Dendritic cell treated with granulocyte-macrophage colony-stimulating factor and Interleukin-4, amounts not matched to agents 40 ng/mL and 50 ng/mL, for 4 days (primary cell): ENCODE measurements around the gene SERTAD1.

ENCODE experiments used
- H3K27ac Mint-ChIP-seq: one replicate; pipeline ENCODE4 v1.8.0; 2022; ENCODE audit warnings: mild to moderate bottlenecking, mixed read lengths
- H3K27me3 Mint-ChIP-seq: one replicate; pipeline ENCODE4 v1.8.0; 2022; ENCODE audit warnings: mild to moderate bottlenecking, mixed read lengths
- H3K36me3 Mint-ChIP-seq: one replicate; pipeline ENCODE4 v1.8.0; 2022; ENCODE audit warnings: low read depth, mixed read lengths
- H3K4me1 Mint-ChIP-seq: one replicate; pipeline ENCODE4 v1.8.0; 2022; ENCODE audit warnings: low read depth, mixed read lengths
- H3K4me3 Mint-ChIP-seq: one replicate; pipeline ENCODE4 v1.8.0; 2022; ENCODE audit warnings: mild to moderate bottlenecking, moderate library complexity, mixed read lengths
- H3K9me3 Mint-ChIP-seq: one replicate; pipeline ENCODE4 v1.8.0; 2022; ENCODE audit warnings: mixed read lengths
- intact Hi-C: fragments of 100-400 bp; cut with micrococcal nuclease; formaldehyde crosslinking; loops from one replicate; pipeline ENCODE4 v1.15.0; 2022

SERTAD1 gene

GRCh38 chr19:40379446-40380198 lies 46.2 kb downstream of the SERTAD1 start:
- Mint-ChIP-seq H3K36me3 (peaks cover 61% of the 10 kb centered on the region), H3K4me3 (no peak overlapping the region), H3K9me3 (no peaks in the 10 kb centered on the region), H3K27me3 (no peaks in the 10 kb centered on the region), H3K27ac (peak overlapping the region; percentile 15), H3K4me1 (peaks cover 19% of the 10 kb centered on the region)
- intact Hi-C loops, result no loop called here

DNA sequence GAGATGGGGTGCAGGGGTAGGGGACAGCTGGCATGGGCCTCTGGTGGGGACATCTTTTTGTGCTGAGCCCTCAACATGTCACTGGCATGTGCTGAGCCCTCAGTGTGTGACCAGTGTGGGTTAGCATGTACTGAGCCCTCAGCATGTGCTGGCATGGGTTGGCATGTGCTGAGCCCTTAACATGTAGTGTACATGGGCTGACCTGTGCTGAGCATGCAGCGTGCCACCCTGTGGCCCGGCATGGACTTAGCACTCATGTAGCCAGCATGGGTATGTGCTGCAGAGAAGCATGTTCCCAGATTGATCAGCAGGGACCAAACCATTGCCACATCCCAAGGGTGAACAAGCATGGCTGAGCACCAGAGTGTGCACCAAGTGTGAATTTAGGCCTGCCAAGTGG lies 47.3 kb downstream of the SERTAD1 start:
- Mint-ChIP-seq H3K4me3 (no peak overlapping the region), H3K9me3 (no peaks in the 10 kb centered on the region), H3K27me3 (no peaks in the 10 kb centered on the region), H3K27ac (no peak overlapping the region), H3K36me3 (peaks cover 73% of the 10 kb centered on the region), H3K4me1 (peaks cover 23% of the 10 kb centered on the region)
- intact Hi-C loops, result no loop called here

DNA sequence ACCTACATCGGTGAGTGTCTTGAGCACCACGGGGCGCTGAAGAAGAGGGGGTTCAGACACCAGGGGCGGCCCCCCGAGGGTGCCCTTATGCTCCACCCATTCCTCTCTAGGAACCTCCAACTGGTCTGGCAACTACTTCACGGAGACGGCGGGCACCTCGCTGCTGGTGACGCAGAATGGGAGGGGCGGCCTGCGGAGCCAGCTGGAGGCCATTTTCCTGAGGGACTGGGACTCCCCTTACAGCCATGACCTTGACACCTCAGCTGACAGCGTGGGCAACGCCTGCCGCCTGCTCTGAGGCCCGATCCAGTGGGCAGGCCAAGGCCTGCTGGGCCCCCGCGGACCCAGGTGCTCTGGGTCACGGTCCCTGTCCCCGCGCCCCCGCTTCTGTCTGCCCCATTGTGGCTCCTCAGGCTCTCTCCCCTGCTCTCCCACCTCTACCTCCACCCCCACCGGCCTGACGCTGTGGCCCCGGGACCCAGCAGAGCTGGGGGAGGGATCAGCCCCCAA lies 47.9 kb downstream of the SERTAD1 start:
- no peak overlapping the region for H3K4me3 Mint-ChIP-seq
- peaks cover 78% of the 10 kb centered on the region for H3K36me3 Mint-ChIP-seq
- H3K9me3 Mint-ChIP-seq, result no peaks in the 10 kb centered on the region
- no peak overlapping the region for H3K27ac Mint-ChIP-seq
- intact Hi-C loops, result no loop called here
- H3K27me3 Mint-ChIP-seq, result no peaks in the 10 kb centered on the region
- H3K4me1 Mint-ChIP-seq, result peaks cover 26% of the 10 kb centered on the region

DNA sequence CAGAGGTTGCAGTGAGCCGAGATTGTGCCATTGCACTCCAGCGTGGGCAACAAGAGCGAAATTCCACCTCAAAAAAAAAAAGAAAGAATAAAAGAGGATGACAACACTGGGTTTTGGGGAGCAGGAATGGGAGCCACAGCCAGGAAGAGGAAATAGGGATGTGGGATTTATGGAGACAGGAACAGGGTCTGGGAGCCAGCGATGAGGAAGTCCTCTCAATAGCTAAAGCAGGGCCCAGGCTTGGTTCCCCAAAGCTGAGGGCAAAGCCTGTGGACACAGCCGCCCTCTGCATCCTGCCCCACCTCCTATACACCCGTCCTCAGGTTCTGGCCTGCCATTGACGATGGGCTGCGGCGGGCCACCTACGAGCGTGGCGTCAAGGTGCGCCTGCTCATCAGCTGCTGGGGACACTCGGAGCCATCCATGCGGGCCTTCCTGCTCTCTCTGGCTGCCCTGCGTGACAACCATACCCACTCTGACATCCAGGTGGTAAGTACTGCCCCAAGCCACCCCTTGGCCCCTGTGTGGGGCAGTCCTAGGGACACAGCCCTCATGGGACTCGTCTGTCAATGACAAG lies 49.4 kb downstream of the SERTAD1 start:
- peaks cover 38% of the 10 kb centered on the region for H3K4me1 Mint-ChIP-seq
- intact Hi-C loops, result no loop called here
- no peak overlapping the region for H3K4me3 Mint-ChIP-seq
- H3K27me3 Mint-ChIP-seq, result no peaks in the 10 kb centered on the region
- H3K9me3 Mint-ChIP-seq, result no peaks in the 10 kb centered on the region
- H3K27ac Mint-ChIP-seq, result peak overlapping the region; percentile 26
- peaks cover 94% of the 10 kb centered on the region for H3K36me3 Mint-ChIP-seq

- Mint-ChIP-seq H3K4me1 (peaks cover 58% of the 10 kb centered on the region), H3K9me3 (no peaks in the 10 kb centered on the region), H3K36me3 (peaks cover 96% of the 10 kb centered on the region), H3K4me3 (no peak overlapping the region), H3K27ac (no peak overlapping the region), H3K27me3 (no peaks in the 10 kb centered on the region)
- intact Hi-C loops, result no loop called here
These were observed 51.7 kb downstream of the SERTAD1 start for GRCh38 chr19:40374084-40374483.

- Mint-ChIP-seq H3K27ac (no peak overlapping the region), H3K9me3 (no peaks in the 10 kb centered on the region), H3K27me3 (no peaks in the 10 kb centered on the region), H3K36me3 (peaks cover 96% of the 10 kb centered on the region), H3K4me1 (peaks cover 64% of the 10 kb centered on the region), H3K4me3 (no peak overlapping the region)
- intact Hi-C loops, result no loop called here
These were observed 54.0 kb downstream of the SERTAD1 start for GRCh38 chr19:40371802-40372122.
